Neuronal stem cell (in vitro differentiated cells): Measurements from ENCODE around the gene KCNAB2.
A peak's percentile ranks its signal among the peaks of the same experiment; 100 is the strongest.

ENCODE experiments used
- DNase-seq: peaks from one replicate; pipeline ENCODE4 v3.0.0-alpha.2; 2013; ENCODE audit warnings: low spot score
- H2AFZ ChIP-seq: one replicate; pipeline ENCODE4 v1.6.1; 2013; ENCODE audit warnings: mild to moderate bottlenecking, low read length, inconsistent platforms
- H2AK5ac ChIP-seq: 2 replicates; pipeline ENCODE4 v1.6.1; 2013; ENCODE audit warnings: low read depth, mild to moderate bottlenecking, inconsistent platforms, low read length, moderate library complexity, mixed read lengths
- H2BK120ac ChIP-seq: 2 replicates; pipeline ENCODE4 v1.6.1; 2013; ENCODE audit warnings: low read depth, mild to moderate bottlenecking, inconsistent platforms, low read length, moderate library complexity, mixed read lengths
- H2BK12ac ChIP-seq: one replicate; pipeline ENCODE4 v1.6.1; 2013; ENCODE audit warnings: low read length, inconsistent platforms
- H2BK15ac ChIP-seq: 2 replicates; pipeline ENCODE4 v1.6.1; 2013; ENCODE audit warnings: mild to moderate bottlenecking, low read length, inconsistent platforms, mixed read lengths
- H2BK5ac ChIP-seq: one replicate; pipeline ENCODE4 v1.6.1; 2013; ENCODE audit warnings: inconsistent platforms, mild to moderate bottlenecking, low read length, moderate library complexity
- H3K14ac ChIP-seq: one replicate; pipeline ENCODE4 v1.6.1; 2013; ENCODE audit warnings: low read length, inconsistent platforms
- H3K18ac ChIP-seq: 2 replicates; pipeline ENCODE4 v1.6.1; 2013; ENCODE audit warnings: low read length, inconsistent platforms
- H3K23ac ChIP-seq: 2 replicates; pipeline ENCODE4 v1.6.1; 2013; ENCODE audit warnings: low read depth, mild to moderate bottlenecking, mixed read lengths, low read length, inconsistent platforms; ENCODE audit not compliant: poor library complexity
- H3K27ac ChIP-seq: replicated peaks from 3 replicates; pipeline ENCODE4 v1.5.1; 2013; ENCODE audit warnings: low read length, inconsistent platforms
- H3K27me3 ChIP-seq, 3 experiments: 2 replicates each; pipeline ENCODE4 v1.6.1; 2013; ENCODE audit warnings: low read length in 3 of 3, mild to moderate bottlenecking in 2 of 3, inconsistent platforms in 1 of 3, low read depth in 1 of 3, mixed read lengths in 1 of 3, moderate library complexity in 1 of 3; ENCODE audit not compliant: control insufficient read depth in 3 of 3, insufficient read depth in 3 of 3
- H3K36me3 ChIP-seq, 2 donors: replicated peaks in 1 of 2; 2 replicates each; pipeline ENCODE4 v1.6.1; 2013; ENCODE audit warnings: low read length in 2 of 2; ENCODE audit not compliant: control insufficient read depth in 2 of 2, insufficient read depth in 2 of 2
- H3K4ac ChIP-seq: 2 replicates; pipeline ENCODE4 v1.6.1; 2013; ENCODE audit warnings: inconsistent platforms, mild to moderate bottlenecking, low read length, moderate library complexity
- H3K4me1 ChIP-seq, 2 donors: 1 replicate in 1 of 2; 2 replicates in 1 of 2; pipeline ENCODE4 v1.6.1; 2013; ENCODE audit warnings: low read length in 2 of 2, low read depth in 1 of 2; ENCODE audit not compliant: control insufficient read depth in 2 of 2, insufficient read depth in 1 of 2
- H3K4me2 ChIP-seq: one replicate; pipeline ENCODE4 v1.6.1; 2013; ENCODE audit warnings: mild to moderate bottlenecking, low read length, inconsistent platforms; ENCODE audit not compliant: insufficient read depth, poor library complexity, severe bottlenecking
- H3K4me3 ChIP-seq, 2 donors: 2 replicates each; pipeline ENCODE4 v1.5.1; 2013; ENCODE audit warnings: low read length in 2 of 2, mild to moderate bottlenecking in 2 of 2, inconsistent platforms in 1 of 2, moderate library complexity in 1 of 2
- H3K79me1 ChIP-seq: one replicate; pipeline ENCODE4 v1.6.1; 2013; ENCODE audit warnings: low read depth, mild to moderate bottlenecking, inconsistent platforms, low read length, moderate library complexity
- H3K9ac ChIP-seq: one replicate; pipeline ENCODE4 v1.6.1; 2013; ENCODE audit warnings: mild to moderate bottlenecking, low read depth, low read length, inconsistent platforms; ENCODE audit not compliant: poor library complexity
- H3K9me3 ChIP-seq, 2 donors: replicated peaks in 1 of 2; 2 replicates each; pipeline versions ENCODE3 to v1.6.1; 2013; ENCODE audit warnings: low read length in 2 of 2, mild to moderate bottlenecking in 2 of 2, inconsistent platforms in 1 of 2, low read depth in 1 of 2, mixed read lengths in 1 of 2, moderate library complexity in 1 of 2; ENCODE audit not compliant: control insufficient read depth in 2 of 2, insufficient read depth in 1 of 2
- H4K8ac ChIP-seq: one replicate; pipeline ENCODE4 v1.6.1; 2013; ENCODE audit warnings: low read depth, mild to moderate bottlenecking, inconsistent platforms, low read length, moderate library complexity
- H4K91ac ChIP-seq: one replicate; pipeline ENCODE4 v1.6.1; 2013; ENCODE audit warnings: low read length, low read depth, mild to moderate bottlenecking, inconsistent platforms; ENCODE audit not compliant: poor library complexity
- WGBS, 2 donors: extraction: QIAGEN DNeasy Blood & Tissue Kit; methylation state at CpG; one replicate each; pipeline ENCODE4 v1.1.7; 2013; ENCODE audit warnings: missing lambda C conversion rate in 2 of 2, mixed read lengths in 1 of 2; ENCODE audit not compliant: insufficient read length in 2 of 2, insufficient replicate concordance in 1 of 2; ENCODE audit errors: extremely low coverage in 2 of 2; 5-methylcytosine and 5-hydroxymethylcytosine counted together

Gene KCNAB2

GRCh38 chr1:6069573-6069972 is 23.9 kb downstream of the KCNAB2 start:
- Histone ChIP-seq H3K4me1 (peaks cover 0 to 6% of the 10 kb centered on the region in 2 donors), H2AK5ac (no peak overlapping the region), H2BK5ac (no peak overlapping the region), H3K23ac (no peak overlapping the region), H3K27ac (no peak overlapping the region), H2BK12ac (no peak overlapping the region), H3K4me2 (no peak overlapping the region), H2BK15ac (no peak overlapping the region), H3K4ac (no peak overlapping the region), H3K14ac (no peak overlapping the region), H3K27me3 (peaks cover 0 to 47% (median 0%) of the 10 kb centered on the region in 3 experiments), H3K9ac (no peak overlapping the region), H3K36me3 (no peaks in the 10 kb centered on the region), H3K9me3 (no peaks in the 10 kb centered on the region), H3K4me3 (no peak overlapping the region), H2BK120ac (no peak overlapping the region), H3K18ac (no peak overlapping the region), H2AFZ (no peak overlapping the region), H3K79me1 (no peaks in the 10 kb centered on the region), H4K91ac (no peak overlapping the region), H4K8ac (no peak overlapping the region)
- DNase-seq = no peak
- WGBS, 2 donors = no CpG with 5 or more reads among the region's 14 CpGs

GRCh38 chr1:6070450-6070974 is 24.8 kb downstream of the KCNAB2 start:
- no peak overlapping the region for H4K91ac ChIP-seq
- H4K8ac ChIP-seq = no peak overlapping the region
- no peaks in the 10 kb centered on the region for H3K9me3 ChIP-seq
- no peaks in the 10 kb centered on the region for H3K36me3 ChIP-seq
- no peak overlapping the region for H3K4me3 ChIP-seq
- no peak overlapping the region for H3K4ac ChIP-seq
- H2BK12ac ChIP-seq = no peak overlapping the region
- peaks cover 0 to 38% (median 0%) of the 10 kb centered on the region in 3 experiments for H3K27me3 ChIP-seq
- H3K4me1 ChIP-seq = peaks cover 0 to 6% of the 10 kb centered on the region in 2 donors
- no CpG with 5 or more reads among the region's 9 CpGs for WGBS, 2 donors
- H3K23ac ChIP-seq = no peak overlapping the region
- H3K9ac ChIP-seq = no peak overlapping the region
- DNase-seq = no peak
- no peak overlapping the region for H3K27ac ChIP-seq
- no peak overlapping the region for H3K18ac ChIP-seq
- H3K79me1 ChIP-seq = no peaks in the 10 kb centered on the region
- no peak overlapping the region for H2AK5ac ChIP-seq
- H3K4me2 ChIP-seq = no peak overlapping the region
- no peak overlapping the region for H2BK120ac ChIP-seq
- no peak overlapping the region for H2BK15ac ChIP-seq
- no peak overlapping the region for H2AFZ ChIP-seq
- no peak overlapping the region for H3K14ac ChIP-seq
- no peak overlapping the region for H2BK5ac ChIP-seq

- DNase-seq = no peak
Observed at GRCh38 chr1:6071219-6071618, 25.5 kb downstream of the KCNAB2 start.

DNA sequence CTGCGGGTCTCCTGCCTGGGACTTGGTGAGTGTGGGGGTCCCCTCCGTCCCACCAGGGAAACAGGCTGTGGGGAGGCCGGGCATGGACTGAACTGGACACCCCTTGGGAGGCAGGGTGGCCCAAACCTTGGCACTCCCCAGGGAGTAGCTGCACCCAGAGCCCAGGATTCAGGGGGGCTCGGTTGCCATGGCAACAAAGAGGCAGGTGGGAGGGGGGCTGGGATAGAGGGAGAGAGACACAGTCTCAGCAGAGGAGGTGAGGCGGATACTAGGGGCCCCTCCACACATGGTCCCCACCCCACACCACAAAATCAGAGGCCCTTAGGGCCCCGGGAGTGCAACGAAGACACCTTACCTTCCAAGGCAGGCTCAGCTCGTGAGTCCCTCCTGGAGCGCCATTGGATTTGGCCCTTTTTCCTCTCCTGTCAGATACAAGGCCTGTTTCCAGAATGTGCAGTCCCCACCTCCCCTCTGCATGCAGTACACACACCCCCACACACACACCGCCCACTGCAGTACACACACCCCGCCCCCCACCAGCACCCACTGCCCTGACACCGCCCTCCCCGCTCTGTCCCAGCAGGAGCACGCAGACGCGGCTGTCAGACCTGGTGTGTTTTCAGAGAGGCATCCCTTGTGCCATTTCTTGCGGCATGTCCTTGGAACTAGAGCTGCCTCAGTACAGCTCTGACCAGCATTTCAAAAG is 27.2 kb downstream of the KCNAB2 start:
- Histone ChIP-seq H3K18ac (peak overlapping the region; percentile 60), H3K4me3 (no peak overlapping the region), H2AK5ac (peak overlapping the region; percentile 41), H2BK120ac (no peak overlapping the region), H3K23ac (no peak overlapping the region), H4K91ac (no peak overlapping the region), H3K79me1 (no peaks in the 10 kb centered on the region), H3K14ac (peak overlapping the region; percentile 1), H4K8ac (peak overlapping the region; percentile 9), H2BK5ac (peak overlapping the region; percentile 84), H3K4ac (no peak overlapping the region), H3K4me1 (peaks cover 0 to 6% of the 10 kb centered on the region in 2 donors), H3K9ac (peak overlapping the region; percentile 34), H3K36me3 (no peaks in the 10 kb centered on the region), H3K27me3 (peaks cover 0 to 31% (median 0%) of the 10 kb centered on the region in 3 experiments), H3K4me2 (no peak overlapping the region), H2AFZ (no peak overlapping the region), H3K27ac (no peak overlapping the region), H2BK12ac (no peak overlapping the region), H2BK15ac (peak overlapping the region; percentile 9), H3K9me3 (no peaks in the 10 kb centered on the region)
- WGBS, 2 donors = no CpG with 5 or more reads among the region's 17 CpGs
- DNase-seq = no peak

More at GRCh38 chr1:6071219-6071618, 25.5 kb downstream of the KCNAB2 start:
- no peak overlapping the region for H3K4me2 ChIP-seq
- H2BK120ac ChIP-seq = no peak overlapping the region
- peak overlapping the region; percentile 72 for H2AK5ac ChIP-seq
- H3K23ac ChIP-seq = peak overlapping the region; percentile 46
- H4K91ac ChIP-seq = no peak overlapping the region
- peak overlapping the region; percentile 15 for H2BK5ac ChIP-seq
- H2BK15ac ChIP-seq = peak overlapping the region; percentile 90
- H3K18ac ChIP-seq = peak overlapping the region; percentile 3
- H3K4me3 ChIP-seq = no peak overlapping the region
- H2BK12ac ChIP-seq = peak overlapping the region; percentile 63
- no peak overlapping the region for H2AFZ ChIP-seq
- no peak overlapping the region for H3K9ac ChIP-seq
- H3K79me1 ChIP-seq = no peaks in the 10 kb centered on the region
- no peaks in the 10 kb centered on the region for H3K36me3 ChIP-seq
- no CpG with 5 or more reads among the region's 13 CpGs for WGBS, 2 donors
- H3K4ac ChIP-seq = peak overlapping the region; percentile 43
- H3K9me3 ChIP-seq = no peaks in the 10 kb centered on the region
- peak overlapping the region; percentile 47 for H3K14ac ChIP-seq
- H3K4me1 ChIP-seq = peaks cover 0 to 6% of the 10 kb centered on the region in 2 donors
- no peak overlapping the region for H4K8ac ChIP-seq
- no peak overlapping the region for H3K27ac ChIP-seq
- peaks cover 0 to 35% (median 0%) of the 10 kb centered on the region in 3 experiments for H3K27me3 ChIP-seq
